Endothelial cell of umbilical vein (primary cell): Measurements from ENCODE around the gene NFATC1.

Experiments used
- CTCF ChIP-seq, 2 donors: IDR thresholded peaks; 1 replicate in 1 of 2; 2 replicates in 1 of 2; pipeline ENCODE4 v1.5.1; 2011; ENCODE audit warnings: low read length in 2 of 2, mild to moderate bottlenecking in 2 of 2, moderate library complexity in 2 of 2, control low read depth in 1 of 2, inconsistent platforms in 1 of 2, low read depth in 1 of 2; ENCODE audit not compliant: insufficient read depth in 1 of 2; ENCODE audit errors: extremely low read depth in 1 of 2
- EZH2 ChIP-seq: IDR thresholded peaks from 2 replicates; pipeline ENCODE4 v1.6.1; 2012; ENCODE audit warnings: borderline replicate concordance, low read depth, mild to moderate bottlenecking, moderate library complexity, low read length, inconsistent platforms; ENCODE audit not compliant: severe bottlenecking
- FOS ChIP-seq: IDR thresholded peaks from 2 replicates; pipeline ENCODE4 v1.6.1; 2011; ENCODE audit warnings: mild to moderate bottlenecking, low read length, moderate library complexity, borderline replicate concordance; ENCODE audit not compliant: insufficient read depth
- GATA2 ChIP-seq: IDR thresholded peaks from 2 replicates; pipeline ENCODE4 v1.7.0; 2011; ENCODE audit warnings: low read depth, mild to moderate bottlenecking, moderate library complexity, mixed read lengths, low read length; ENCODE audit not compliant: insufficient read length, insufficient read depth
- JUN ChIP-seq: IDR thresholded peaks from 2 replicates; pipeline ENCODE4 v1.6.1; 2011; ENCODE audit warnings: borderline replicate concordance, low read depth; ENCODE audit not compliant: insufficient read length, insufficient read depth
- MAX ChIP-seq: IDR thresholded peaks from 2 replicates; pipeline ENCODE4 v1.6.1; 2011; ENCODE audit not compliant: insufficient read depth, insufficient read length
- POLR2A ChIP-seq: IDR thresholded peaks from 2 replicates; pipeline ENCODE4 v1.6.1; 2012; ENCODE audit warnings: low read depth, mild to moderate bottlenecking, control low read depth, low read length
- POLR2AphosphoS5 ChIP-seq: IDR thresholded peaks from 2 replicates; pipeline ENCODE4 v1.6.1; 2012; ENCODE audit warnings: low read depth, mild to moderate bottlenecking, control low read depth, low read length, moderate library complexity; ENCODE audit not compliant: insufficient read depth

DNA sequence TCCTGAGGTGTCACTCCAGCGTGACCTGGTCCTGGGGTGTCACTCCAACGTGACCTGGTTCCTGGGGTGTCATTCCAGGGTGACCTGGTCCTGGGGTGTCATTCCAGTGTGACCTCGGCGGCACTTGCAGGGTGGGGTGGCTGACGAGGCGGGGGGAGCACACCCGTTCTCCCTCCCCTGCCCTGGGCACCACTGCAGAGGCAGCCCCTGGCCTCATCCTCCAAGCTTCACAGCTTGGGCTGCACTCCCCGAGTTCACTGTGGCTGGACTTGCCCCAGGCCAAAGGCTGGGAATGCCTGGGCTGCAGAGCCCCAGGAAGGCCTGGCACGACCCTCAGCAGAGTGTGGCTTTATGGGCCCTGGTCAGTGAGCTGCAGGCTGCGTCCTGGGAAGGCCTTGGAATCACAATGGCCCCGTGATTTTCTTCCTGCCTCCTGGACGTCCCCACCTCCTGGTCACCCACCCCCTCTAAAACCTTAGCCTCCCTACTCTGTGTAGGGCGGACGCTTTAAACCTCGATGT lies 88.3 kb downstream of the NFATC1 start:
- no peak for TF ChIP-seq MAX
- no peak for TF ChIP-seq CTCF (IDR thresholded peaks at IDR 0.05; ENCODE audit: extremely low read depth in 1 of 2, insufficient read depth in 1 of 2, low read depth in 1 of 2, low read length in 2 of 2)
- TF ChIP-seq EZH2, result no peak
- no peak for TF ChIP-seq POLR2A
- TF ChIP-seq POLR2AphosphoS5, result no peak
- TF ChIP-seq FOS, result no peak
- no peak for TF ChIP-seq JUN
- TF ChIP-seq GATA2, result no peak
